ENCODE measurements around the gene ABHD6.

GRCh38 chr3:58308728-58309127, 71.1 kb downstream of the ABHD6 start:
- TF ChIP-seq ARNT (IDR thresholded peaks at IDR 0.05), result no peak
- no peak for TF ChIP-seq ELF4 (IDR thresholded peaks at IDR 0.05)
- TF ChIP-seq BHLHE40 (IDR thresholded peaks at IDR 0.05; ENCODE audit: borderline replicate concordance), result no peak
- no peak for TF ChIP-seq TARDBP (IDR thresholded peaks at IDR 0.05)
- TF ChIP-seq NFRKB (IDR thresholded peaks at IDR 0.05), result no peak
- TF ChIP-seq ZNF384 (IDR thresholded peaks at IDR 0.05), result no peak
- no peak for TF ChIP-seq SP1 (IDR thresholded peaks at IDR 0.05)
- TF ChIP-seq PKNOX1 (IDR thresholded peaks at IDR 0.05), result no peak
- no peak for TF ChIP-seq SUZ12 (IDR thresholded peaks at IDR 0.05)
- no peak for TF ChIP-seq HDGF (IDR thresholded peaks at IDR 0.05; ENCODE audit: borderline replicate concordance)
- TF ChIP-seq FOXM1 (IDR thresholded peaks at IDR 0.05; ENCODE audit: borderline replicate concordance), result no peak
